Measurements from ENCODE around the gene ARSB.

ARSB gene

DNA sequence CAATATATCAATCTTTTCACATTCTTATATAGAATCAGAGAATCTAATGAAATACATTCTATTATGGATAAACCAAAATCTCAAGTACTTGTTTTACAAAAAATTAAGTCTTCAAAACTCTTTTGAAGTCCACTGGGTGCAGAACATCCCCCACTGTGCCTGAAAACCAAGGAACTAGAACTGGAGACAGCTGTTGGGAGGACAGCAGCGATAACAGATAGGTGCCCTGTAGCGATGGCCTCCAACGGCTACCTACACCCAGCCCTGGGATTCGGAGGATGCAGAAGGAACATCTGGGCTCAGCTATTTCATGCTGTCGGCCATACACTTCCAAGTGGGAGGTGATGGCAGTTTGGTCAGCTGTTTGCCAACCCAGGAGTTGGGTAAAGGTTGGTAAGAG lies 207.2 kb downstream of the ARSB start:
- DNase-seq (ENCODE audit: low read depth): no peak
- H3K4me3 ChIP-seq (ENCODE audit: control insufficient read depth, low read depth, low read length): no peak overlapping the region
- TF ChIP-seq, protein P1, sequence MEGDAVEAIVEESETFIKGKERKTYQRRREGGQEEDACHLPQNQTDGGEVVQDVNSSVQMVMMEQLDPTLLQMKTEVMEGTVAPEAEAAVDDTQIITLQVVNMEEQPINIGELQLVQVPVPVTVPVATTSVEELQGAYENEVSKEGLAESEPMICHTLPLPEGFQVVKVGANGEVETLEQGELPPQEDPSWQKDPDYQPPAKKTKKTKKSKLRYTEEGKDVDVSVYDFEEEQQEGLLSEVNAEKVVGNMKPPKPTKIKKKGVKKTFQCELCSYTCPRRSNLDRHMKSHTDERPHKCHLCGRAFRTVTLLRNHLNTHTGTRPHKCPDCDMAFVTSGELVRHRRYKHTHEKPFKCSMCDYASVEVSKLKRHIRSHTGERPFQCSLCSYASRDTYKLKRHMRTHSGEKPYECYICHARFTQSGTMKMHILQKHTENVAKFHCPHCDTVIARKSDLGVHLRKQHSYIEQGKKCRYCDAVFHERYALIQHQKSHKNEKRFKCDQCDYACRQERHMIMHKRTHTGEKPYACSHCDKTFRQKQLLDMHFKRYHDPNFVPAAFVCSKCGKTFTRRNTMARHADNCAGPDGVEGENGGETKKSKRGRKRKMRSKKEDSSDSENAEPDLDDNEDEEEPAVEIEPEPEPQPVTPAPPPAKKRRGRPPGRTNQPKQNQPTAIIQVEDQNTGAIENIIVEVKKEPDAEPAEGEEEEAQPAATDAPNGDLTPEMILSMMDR (IDR thresholded peaks at IDR 0.05; ENCODE audit: control insufficient read depth, insufficient read depth, low read depth, low read length, missing control alignments): no peak

DNA sequence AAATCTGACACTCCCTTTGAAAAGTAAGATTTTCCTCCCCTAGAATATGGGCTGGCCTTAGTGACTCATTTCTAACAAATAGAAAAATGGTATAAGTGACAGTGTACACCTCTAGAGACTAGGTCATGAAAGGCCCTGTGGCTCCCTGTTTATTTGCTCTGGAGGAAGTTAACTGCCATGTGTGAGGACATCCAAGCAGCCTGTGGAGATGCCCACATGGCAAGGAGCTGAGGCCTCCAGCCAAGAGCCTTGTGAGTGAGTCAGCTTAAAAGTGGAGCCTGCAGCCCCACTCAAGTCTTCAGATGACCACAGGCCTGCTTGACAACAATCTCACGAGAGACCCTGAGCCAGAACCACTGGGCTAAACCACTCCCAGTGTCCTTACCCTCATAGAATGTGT lies 208.5 kb downstream of the ARSB start:
- DNase-seq (ENCODE audit: low read depth): no peak
- H3K4me3 ChIP-seq (ENCODE audit: control insufficient read depth, low read depth, low read length): no peak overlapping the region
- TF ChIP-seq, protein P1 (IDR thresholded peaks at IDR 0.05; ENCODE audit: control insufficient read depth, insufficient read depth, low read depth, low read length, missing control alignments): no peak

DNA sequence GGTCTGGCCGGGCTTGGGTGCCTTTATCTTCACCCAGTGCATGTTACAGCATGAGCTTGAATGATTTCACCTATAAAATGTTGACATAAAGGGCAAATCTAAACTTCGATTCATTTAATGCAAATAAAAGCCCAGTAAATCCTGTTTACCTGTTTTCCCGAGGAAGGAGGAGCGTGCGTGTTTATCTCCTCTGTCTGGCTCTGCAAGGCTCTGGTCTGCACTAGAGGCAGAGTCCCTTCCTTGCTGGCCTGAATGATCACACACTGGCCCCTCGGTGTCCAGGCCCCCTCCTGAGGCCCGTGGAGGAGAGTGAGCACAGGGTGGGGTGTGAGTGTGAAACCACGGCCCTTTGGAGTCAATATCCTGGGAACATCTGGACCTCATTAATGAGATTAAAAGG lies 211.5 kb downstream of the ARSB start:
- no peak for DNase-seq (ENCODE audit: low read depth)
- TF ChIP-seq, protein P1 (IDR thresholded peaks at IDR 0.05; ENCODE audit: control insufficient read depth, insufficient read depth, low read depth, low read length, missing control alignments): no peak
- H3K4me3 ChIP-seq (ENCODE audit: control insufficient read depth, low read depth, low read length): no peak overlapping the region

DNA sequence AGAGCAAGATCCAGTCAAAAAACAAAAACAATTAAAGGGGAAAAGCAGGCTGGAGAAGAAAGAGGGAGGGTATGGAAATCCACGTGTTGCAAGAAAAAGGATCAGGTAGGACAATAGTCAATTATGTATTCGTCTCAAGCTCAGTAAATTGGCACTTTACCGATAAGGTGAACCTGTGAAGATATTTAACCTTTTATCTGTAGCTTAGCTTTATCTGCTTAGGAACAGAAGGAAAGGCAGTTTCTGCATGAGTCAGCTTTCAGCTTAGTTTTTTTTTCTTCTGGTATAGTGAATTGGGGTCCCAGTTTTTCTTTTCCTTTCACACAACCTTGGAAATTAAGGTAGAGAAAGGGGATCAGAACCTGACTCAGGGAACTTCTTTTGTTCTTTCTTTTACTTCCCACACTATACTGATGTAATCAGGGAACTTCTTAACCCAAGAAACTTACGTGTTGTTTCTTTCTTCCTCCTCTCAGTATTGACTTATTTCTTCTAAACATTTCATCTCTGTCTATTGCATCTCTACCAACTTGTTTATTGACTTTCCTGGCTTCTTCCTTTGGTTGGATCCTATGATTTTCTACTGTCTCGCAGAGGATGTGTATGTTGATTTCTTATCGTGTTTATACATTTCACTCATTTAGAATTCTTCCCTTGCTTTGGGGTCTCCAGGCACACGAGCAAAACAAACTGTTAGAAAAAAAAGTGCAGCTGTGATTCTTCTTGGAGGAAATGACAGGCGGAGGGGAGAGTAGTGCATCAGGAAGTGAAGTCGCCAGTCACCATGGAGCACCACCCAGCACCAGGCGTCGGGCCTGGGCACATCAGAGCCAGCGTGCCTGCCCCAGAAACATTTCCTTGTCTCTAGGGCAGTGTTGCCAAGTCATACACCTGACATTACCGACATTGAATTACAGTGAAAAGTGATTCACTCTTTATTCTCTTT lies 213.6 kb downstream of the ARSB start:
- no peak overlapping the region for H3K4me3 ChIP-seq (ENCODE audit: control insufficient read depth, low read depth, low read length)
- DNase-seq (ENCODE audit: low read depth): no peak
- TF ChIP-seq, protein P1 (IDR thresholded peaks at IDR 0.05; ENCODE audit: control insufficient read depth, insufficient read depth, low read depth, low read length, missing control alignments): no peak

DNA sequence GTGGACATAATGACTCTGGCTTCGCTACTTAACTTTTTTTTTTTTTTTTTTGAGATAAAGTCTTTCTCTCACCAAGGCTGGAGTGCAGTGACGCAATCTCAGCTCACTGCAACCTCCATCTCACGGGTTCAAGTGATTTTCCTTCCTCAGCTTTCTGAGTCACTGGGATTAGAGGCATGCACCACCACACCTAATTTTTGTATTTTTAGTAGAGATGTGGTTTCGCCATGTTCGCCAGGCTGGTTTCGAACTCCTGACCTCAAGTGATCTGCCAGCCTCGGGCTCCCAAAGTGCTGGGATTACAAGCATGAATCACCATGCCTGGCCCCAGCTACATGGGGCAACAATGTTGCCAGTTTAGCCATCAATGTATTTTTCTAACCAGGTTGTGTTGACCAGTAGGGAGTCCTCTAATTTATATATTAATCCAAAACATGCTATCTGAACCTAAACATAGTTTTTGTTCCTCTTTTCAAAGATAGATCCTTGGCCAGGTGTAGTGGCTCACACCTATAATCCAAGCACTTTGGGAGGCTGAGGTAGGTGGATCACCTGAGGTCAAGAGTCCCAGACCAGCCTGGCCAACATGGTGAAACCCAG lies 216.2 kb downstream of the ARSB start:
- TF ChIP-seq, protein P1 (IDR thresholded peaks at IDR 0.05; ENCODE audit: control insufficient read depth, insufficient read depth, low read depth, low read length, missing control alignments): no peak
- no peak overlapping the region for H3K4me3 ChIP-seq (ENCODE audit: control insufficient read depth, low read depth, low read length)
- DNase-seq (ENCODE audit: low read depth): no peak

DNA sequence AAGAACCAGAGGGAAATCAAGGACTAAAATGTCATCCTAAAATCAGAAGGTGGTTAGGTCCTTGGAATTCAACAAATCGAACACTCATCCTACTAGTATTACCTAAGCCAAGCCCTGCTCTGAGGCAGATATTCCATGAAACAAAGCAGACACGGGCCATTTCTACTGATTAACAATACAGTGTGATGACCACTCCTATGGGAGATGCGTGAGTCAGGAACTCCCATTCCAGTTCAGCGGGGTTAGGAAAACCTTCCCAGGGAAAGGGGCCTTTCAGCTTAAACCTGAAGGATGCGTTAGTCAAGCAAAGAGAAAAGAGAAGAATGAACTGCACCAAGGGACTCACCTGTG lies 218.7 kb downstream of the ARSB start:
- TF ChIP-seq, protein P1 (IDR thresholded peaks at IDR 0.05; ENCODE audit: control insufficient read depth, insufficient read depth, low read depth, low read length, missing control alignments): no peak
- no peak for DNase-seq (ENCODE audit: low read depth)
- H3K4me3 ChIP-seq (ENCODE audit: control insufficient read depth, low read depth, low read length): no peak overlapping the region

Data from AG09309 (cell line).